HG03354 (cell line): Measurements from ENCODE around the gene FGF16.
"Not testable (repeated sequence)": the region's sequence is repeated elsewhere in the genome, so short reads cannot be mapped to it uniquely, and the experiment has no call there.

Experiments used
- ATAC-seq: cut with Tn5 transposase; IDR thresholded peaks from one replicate; pipeline ENCODE4 v1.9.1; 2021; ENCODE audit warnings: mild to moderate bottlenecking; ENCODE audit not compliant: unreplicated experiment, poor library complexity, severe bottlenecking

FGF16 gene

GRCh38 chrX:77444545-77444944, 2.6 kb upstream of the FGF16 start:
- ATAC-seq, result no peak

DNA sequence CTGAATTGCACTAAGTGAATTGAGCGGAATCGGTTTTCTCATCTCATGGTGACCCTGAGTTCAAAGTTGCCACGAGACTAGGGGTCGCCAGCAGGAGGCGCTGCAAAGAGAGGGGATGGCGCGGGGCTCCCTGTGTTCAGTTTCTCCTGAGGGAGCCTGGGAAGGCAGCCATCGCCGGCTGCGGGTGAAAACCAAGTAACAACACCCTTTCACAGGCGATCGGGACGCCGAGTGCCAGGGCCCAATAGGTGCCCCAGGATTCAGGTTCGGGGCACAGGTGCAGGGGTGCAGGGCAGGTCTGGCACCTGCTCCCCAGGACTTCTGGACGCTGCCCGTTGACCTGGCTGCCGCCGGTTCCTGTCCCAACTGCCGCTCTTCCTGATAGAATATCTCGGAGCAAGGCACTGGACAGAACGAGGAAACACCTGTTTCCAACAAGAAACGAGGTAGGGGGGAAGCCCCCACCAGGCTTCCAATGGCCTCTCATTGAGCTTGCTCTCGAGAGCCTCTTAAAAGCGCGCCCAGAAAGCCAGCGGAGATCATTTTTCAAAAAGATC, 1.1 kb upstream of the FGF16 start:
- ATAC-seq, result no peak

- no peak for ATAC-seq
Measured at GRCh38 chrX:77447653-77448569, 722 bp downstream of the FGF16 start.

GRCh38 chrX:77450415-77450814, 3.2 kb downstream of the FGF16 start:
- ATAC-seq, result no peak

GRCh38 chrX:77450996-77451395, 3.8 kb downstream of the FGF16 start:
- ATAC-seq, result peak; percentile 40

GRCh38 chrX:77453190-77453589, 6.0 kb downstream of the FGF16 start:
- no peak for ATAC-seq

GRCh38 chrX:77455437-77455836, 8.2 kb downstream of the FGF16 start:
- ATAC-seq, result no peak

DNA sequence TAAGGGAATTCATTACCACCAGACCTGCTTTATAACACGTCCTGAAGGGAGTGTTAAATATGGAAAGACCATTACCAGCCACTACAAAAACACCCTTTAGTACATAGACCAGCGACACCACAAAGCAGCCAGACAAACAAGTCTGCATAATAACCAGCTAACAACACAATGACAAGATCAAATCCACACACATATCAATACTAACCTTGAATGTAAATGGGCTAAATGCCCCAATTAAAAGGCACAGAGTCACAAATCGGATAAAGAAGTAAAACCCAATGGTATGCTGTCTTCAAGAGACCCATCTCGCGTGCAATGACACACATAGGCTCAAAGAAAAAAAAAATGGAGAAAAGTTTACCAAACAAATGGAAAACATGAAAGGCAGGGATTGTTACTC, 36.9 kb downstream of the FGF16 start:
- no peak for ATAC-seq

DNA sequence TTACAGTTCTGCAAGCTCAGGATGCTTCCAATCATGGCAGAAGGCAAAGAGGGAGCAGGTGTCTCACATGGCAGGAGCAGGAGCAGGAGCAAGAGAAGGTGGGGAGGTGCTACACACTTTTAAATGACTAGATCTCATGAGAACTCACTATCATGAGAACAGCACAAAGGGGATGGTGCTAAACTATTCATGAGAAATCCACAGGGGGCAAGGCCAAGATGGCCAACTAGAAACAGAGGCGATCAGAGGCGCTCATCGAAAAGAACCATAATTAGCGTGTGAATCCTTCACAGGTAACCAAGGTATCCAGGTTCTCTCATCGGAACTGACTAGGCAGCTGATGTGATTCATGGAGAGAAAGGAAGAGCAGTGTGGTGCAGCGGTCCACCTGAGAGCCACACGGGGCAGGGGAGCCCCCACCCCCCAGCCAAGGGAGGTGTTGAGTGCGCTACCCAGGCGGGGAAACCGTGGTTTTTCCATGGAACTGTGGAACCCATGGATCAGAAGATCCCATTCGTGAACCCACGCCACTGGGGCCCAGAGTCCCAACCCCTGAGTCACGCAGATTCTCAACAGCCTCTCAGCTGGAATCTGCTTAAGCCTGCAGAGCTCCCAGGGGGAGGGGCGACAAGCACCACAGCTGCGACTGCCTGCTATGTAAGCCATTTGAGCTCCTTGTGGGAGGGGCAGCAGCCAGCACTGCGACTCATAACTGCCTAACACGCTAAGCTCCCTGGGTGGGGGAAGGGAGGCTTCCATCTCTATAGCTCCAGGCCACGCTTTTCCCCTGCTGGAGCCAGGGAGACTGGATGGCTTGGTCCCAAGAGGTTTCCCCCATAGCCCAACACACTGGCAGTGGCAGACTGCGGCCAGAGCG, 46.7 kb downstream of the FGF16 start:
- no peak for ATAC-seq

DNA sequence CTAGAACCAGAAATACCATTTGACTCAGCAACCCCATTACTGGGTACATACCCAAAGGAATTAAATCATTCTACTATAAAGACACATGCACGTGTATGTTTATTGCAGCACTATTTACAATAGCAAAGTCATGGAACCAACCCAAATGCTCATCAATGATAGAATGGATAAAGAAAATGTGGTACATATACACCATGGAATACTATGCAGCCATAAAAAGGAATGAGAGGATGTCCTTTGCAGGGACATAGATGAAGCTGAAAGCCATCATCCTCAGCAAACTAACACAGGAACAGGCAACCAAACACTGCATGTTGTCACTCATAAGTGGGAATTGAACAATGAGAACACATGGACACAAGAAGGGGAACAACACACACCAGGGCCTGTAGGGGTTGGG, 53.0 kb downstream of the FGF16 start:
- not testable (repeated sequence) for ATAC-seq

GRCh38 chrX:77502951-77503525, 55.8 kb downstream of the FGF16 start:
- ATAC-seq, result no peak

GRCh38 chrX:77505227-77505626, 58.0 kb downstream of the FGF16 start:
- no peak for ATAC-seq
